ENCODE measurements around the gene MPST.
"Not testable (repeated sequence)": the region's sequence is repeated elsewhere in the genome, so short reads cannot be mapped to it uniquely, and the experiment has no call there.

MPST gene

GRCh38 chr22:37057796-37058510 lies 38.4 kb downstream of the MPST start:
- in situ Hi-C loops (cut with HindIII; ENCODE audit: low sequenced_read_pairs) = loop anchor here (10.0 kb wide), 1 partner anchor 127 kb away; the partner anchor contains the start of gene C1QTNF6

- in situ Hi-C loops (cut with HindIII; ENCODE audit: low sequenced_read_pairs) = loop anchor here (10.0 kb wide), 1 partner anchor 126 kb away; the partner anchor contains the start of gene C1QTNF6
Measured at GRCh38 chr22:37058917-37059701, 39.6 kb downstream of the MPST start.

GRCh38 chr22:37059876-37060449 lies 40.4 kb downstream of the MPST start:
- in situ Hi-C loops (cut with HindIII; ENCODE audit: low sequenced_read_pairs) = loop anchor here (10.0 kb wide), 1 partner anchor 125 kb away; the partner anchor contains the start of gene C1QTNF6

- in situ Hi-C loops (cut with HindIII; ENCODE audit: low sequenced_read_pairs) = no loop called here
Measured at GRCh38 chr22:37060801-37061610, 41.5 kb downstream of the MPST start.

GRCh38 chr22:37061611-37062375 lies 42.3 kb downstream of the MPST start:
- in situ Hi-C loops (cut with HindIII; ENCODE audit: low sequenced_read_pairs) = no loop called here

GRCh38 chr22:37062376-37062675 lies 42.8 kb downstream of the MPST start:
- in situ Hi-C loops (cut with HindIII; ENCODE audit: low sequenced_read_pairs) = no loop called here

GRCh38 chr22:37062702-37063381 lies 43.3 kb downstream of the MPST start:
- in situ Hi-C loops (cut with HindIII; ENCODE audit: low sequenced_read_pairs) = no loop called here

- in situ Hi-C loops (cut with HindIII; ENCODE audit: low sequenced_read_pairs) = no loop called here
Measured at GRCh38 chr22:37063431-37064420, 44.2 kb downstream of the MPST start.

- in situ Hi-C loops (cut with HindIII; ENCODE audit: low sequenced_read_pairs) = no loop called here
Measured at GRCh38 chr22:37064553-37064952, 45.0 kb downstream of the MPST start.

GRCh38 chr22:37065180-37065579 lies 45.6 kb downstream of the MPST start:
- in situ Hi-C loops (cut with HindIII; ENCODE audit: low sequenced_read_pairs) = no loop called here

- in situ Hi-C loops (cut with HindIII; ENCODE audit: low sequenced_read_pairs) = no loop called here
Measured at GRCh38 chr22:37065961-37066360, 46.4 kb downstream of the MPST start.

- in situ Hi-C loops (cut with HindIII; ENCODE audit: low sequenced_read_pairs) = no loop called here
Measured at GRCh38 chr22:37067428-37067827, 47.9 kb downstream of the MPST start.

- in situ Hi-C loops (cut with HindIII; ENCODE audit: low sequenced_read_pairs) = no loop called here
Measured at GRCh38 chr22:37068859-37069258, 49.3 kb downstream of the MPST start.

- in situ Hi-C loops (cut with HindIII; ENCODE audit: low sequenced_read_pairs) = no loop called here
Measured at GRCh38 chr22:37069319-37069718, 49.8 kb downstream of the MPST start.

GRCh38 chr22:37069719-37070118 lies 50.2 kb downstream of the MPST start:
- in situ Hi-C loops (cut with HindIII; ENCODE audit: low sequenced_read_pairs) = no loop called here

GRCh38 chr22:37070334-37070733 lies 50.8 kb downstream of the MPST start:
- in situ Hi-C loops (cut with HindIII; ENCODE audit: low sequenced_read_pairs) = no loop called here

GRCh38 chr22:37070744-37071143 lies 51.2 kb downstream of the MPST start:
- in situ Hi-C loops (cut with HindIII; ENCODE audit: low sequenced_read_pairs) = no loop called here

GRCh38 chr22:37071850-37072592 lies 52.5 kb downstream of the MPST start:
- in situ Hi-C loops (cut with HindIII; ENCODE audit: low sequenced_read_pairs) = not testable (repeated sequence)

Data from DLD1 (cell line).